Activated CD4-positive, alpha-beta T cell treated with anti-CD3 and anti-CD28 coated beads, Interleukin-2, amount 10 ng/mL, durations not matched to agents 7 days and 5 days (primary cell): ENCODE results near the gene TPK1. TPM values are rescaled to one million over a fixed set of nuclear protein-coding genes. Genes with fewer than 3 reads are reported as not detected.
"Not testable (repeated sequence)": the region's sequence is repeated elsewhere in the genome, so short reads cannot be mapped to it uniquely, and the experiment has no call there.

Source experiments
- CTCF ChIA-PET: fragments of 350-600 bp; sonication (Branson Sonifier 250); formaldehyde crosslinking; loops from one replicate; lab custom pipeline; 2021; ENCODE audit warnings: antibody characterized with exemption; lab: Charles Lee
- POLR2A ChIA-PET: fragments of 350-600 bp; sonication (Branson Sonifier 250); formaldehyde crosslinking; loops from one replicate; lab custom pipeline; 2021; ENCODE audit warnings: antibody characterized with exemption; lab: Charles Lee
- DNase-seq: peaks from one replicate; pipeline ENCODE4 v3.0.0-alpha.2; 2020
- H3K27ac Mint-ChIP-seq: one replicate; pipeline ENCODE4 v1.8.0; 2021; ENCODE audit warnings: mild to moderate bottlenecking, moderate library complexity, mixed read lengths
- H3K27me3 Mint-ChIP-seq: one replicate; pipeline ENCODE4 v1.8.0; 2021; ENCODE audit warnings: mixed read lengths
- H3K36me3 Mint-ChIP-seq: one replicate; pipeline ENCODE4 v1.8.0; 2021; ENCODE audit warnings: low read depth, mixed read lengths
- H3K4me1 Mint-ChIP-seq: one replicate; pipeline ENCODE4 v1.8.0; 2021; ENCODE audit warnings: mixed read lengths
- H3K4me3 Mint-ChIP-seq: one replicate; pipeline ENCODE4 v1.8.0; 2021; ENCODE audit warnings: mild to moderate bottlenecking, moderate library complexity, mixed read lengths
- H3K9me3 Mint-ChIP-seq: one replicate; pipeline ENCODE4 v1.8.0; 2021; ENCODE audit warnings: mixed read lengths
- total RNA-seq, 2 experiments: library from RNA; stranded (reverse); gene quantifications; one replicate each; pipeline ENCODE4 v1.2.3, GENCODE V29; 2021

Gene TPK1
- total RNA-seq, 2 experiments from 2014 or later, result 11.8 to 13.2 TPM

DNA sequence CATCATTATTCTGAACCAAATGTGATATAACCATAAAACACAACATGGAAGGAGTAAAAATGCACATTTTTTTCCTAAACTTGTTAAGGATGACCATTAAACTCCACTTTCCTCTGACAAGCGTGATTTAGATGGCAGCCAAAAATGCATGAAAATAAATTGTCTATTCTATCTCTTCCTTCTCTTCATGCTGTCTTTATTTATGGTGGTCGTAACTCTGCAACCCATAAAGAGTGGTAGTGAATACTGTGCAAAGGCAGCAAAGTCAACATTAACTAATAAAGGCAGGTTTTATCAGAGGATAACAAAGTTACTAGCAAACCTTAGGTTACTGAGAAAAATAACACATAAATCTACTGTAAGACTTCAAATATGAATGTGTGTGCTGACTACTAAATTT is 106.6 kb downstream of the TPK1 start:
- no peaks in the 10 kb centered on the region for H3K36me3 Mint-ChIP-seq
- POLR2A ChIA-PET, result no interaction called here

DNA sequence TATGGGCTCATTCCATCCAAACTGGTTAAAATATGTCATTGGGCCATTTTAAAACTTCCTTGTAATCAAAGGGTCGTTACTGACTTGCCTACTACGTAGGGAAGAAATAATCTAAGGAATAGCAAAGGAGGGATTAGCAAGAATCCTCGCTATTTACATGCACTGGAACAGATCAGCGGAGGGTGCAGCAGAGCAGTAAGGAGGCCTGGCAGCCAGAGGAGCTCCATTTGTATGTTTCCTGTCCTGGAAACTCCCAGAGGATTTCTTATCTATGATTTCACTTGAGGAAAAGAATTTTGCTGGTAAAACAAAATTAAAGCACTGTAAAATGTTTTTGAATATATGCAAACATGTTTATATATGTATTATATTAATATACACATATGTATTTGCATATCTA is 107.3 kb downstream of the TPK1 start:
- no peak overlapping the region for H3K27ac Mint-ChIP-seq
- no peak for DNase-seq
- H3K27me3 Mint-ChIP-seq, result no peaks in the 10 kb centered on the region
- CTCF ChIA-PET, result no interaction called here
- H3K9me3 Mint-ChIP-seq, result no peaks in the 10 kb centered on the region
- no peaks in the 10 kb centered on the region for H3K36me3 Mint-ChIP-seq
- POLR2A ChIA-PET, result no interaction called here
- no peak overlapping the region for H3K4me3 Mint-ChIP-seq
- no peaks in the 10 kb centered on the region for H3K4me1 Mint-ChIP-seq

More for the DNA sequence above, 106.6 kb downstream of the TPK1 start:
- no peak overlapping the region for H3K27ac Mint-ChIP-seq
- no peak for DNase-seq
- no peaks in the 10 kb centered on the region for H3K4me1 Mint-ChIP-seq
- no peak overlapping the region for H3K4me3 Mint-ChIP-seq
- H3K9me3 Mint-ChIP-seq, result no peaks in the 10 kb centered on the region
- CTCF ChIA-PET, result no interaction called here
- H3K27me3 Mint-ChIP-seq, result no peaks in the 10 kb centered on the region

DNA sequence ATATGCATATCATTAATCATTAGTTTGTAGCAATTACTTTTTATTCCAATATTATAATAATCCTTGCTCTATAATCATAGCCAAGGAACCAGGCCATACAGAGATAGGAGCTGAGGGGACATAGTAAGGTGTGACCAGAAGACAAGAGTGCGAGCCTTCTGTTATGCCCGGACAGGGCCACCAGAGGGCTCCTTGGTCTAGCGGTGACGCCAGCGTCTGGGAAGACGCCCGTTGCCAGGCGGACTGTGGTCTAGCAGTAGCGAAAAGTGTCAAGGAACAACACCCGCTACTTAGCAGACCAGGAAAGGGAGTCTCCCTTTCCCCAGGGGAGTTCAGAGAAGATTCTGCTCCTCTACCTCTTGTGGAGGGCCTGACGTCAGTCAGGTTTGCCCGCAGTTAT is 109.0 kb downstream of the TPK1 start:
- H3K27me3 Mint-ChIP-seq, CTCF ChIA-PET, H3K27ac Mint-ChIP-seq, H3K4me3 Mint-ChIP-seq, H3K9me3 Mint-ChIP-seq, H3K4me1 Mint-ChIP-seq, DNase-seq, H3K36me3 Mint-ChIP-seq, POLR2A ChIA-PET: not testable (repeated sequence)

DNA sequence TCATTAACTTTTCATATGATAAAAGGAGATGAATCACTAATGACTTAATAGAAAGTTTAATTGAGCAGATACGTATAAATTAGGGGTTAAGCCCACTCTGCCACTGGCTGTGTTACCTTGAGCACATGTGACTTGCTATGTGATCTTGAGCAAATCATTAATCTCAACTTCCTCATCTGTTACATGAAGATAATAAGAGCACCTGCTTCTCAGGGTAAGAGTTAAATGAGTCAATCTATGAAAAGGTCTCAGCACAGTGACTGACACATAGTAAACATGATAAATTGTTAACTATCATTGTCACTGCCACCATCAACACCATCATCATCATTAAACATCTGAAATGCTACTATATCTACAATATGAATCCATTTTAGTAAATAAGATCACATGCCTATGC is 110.8 kb downstream of the TPK1 start:
- H3K9me3 Mint-ChIP-seq, result no peaks in the 10 kb centered on the region
- DNase-seq, result no peak
- no peaks in the 10 kb centered on the region for H3K27me3 Mint-ChIP-seq
- peaks cover 2% of the 10 kb centered on the region for H3K4me1 Mint-ChIP-seq
- H3K4me3 Mint-ChIP-seq, result no peak overlapping the region
- POLR2A ChIA-PET, result no interaction called here
- H3K36me3 Mint-ChIP-seq, result no peaks in the 10 kb centered on the region
- H3K27ac Mint-ChIP-seq, result no peak overlapping the region
- CTCF ChIA-PET, result no interaction called here

DNA sequence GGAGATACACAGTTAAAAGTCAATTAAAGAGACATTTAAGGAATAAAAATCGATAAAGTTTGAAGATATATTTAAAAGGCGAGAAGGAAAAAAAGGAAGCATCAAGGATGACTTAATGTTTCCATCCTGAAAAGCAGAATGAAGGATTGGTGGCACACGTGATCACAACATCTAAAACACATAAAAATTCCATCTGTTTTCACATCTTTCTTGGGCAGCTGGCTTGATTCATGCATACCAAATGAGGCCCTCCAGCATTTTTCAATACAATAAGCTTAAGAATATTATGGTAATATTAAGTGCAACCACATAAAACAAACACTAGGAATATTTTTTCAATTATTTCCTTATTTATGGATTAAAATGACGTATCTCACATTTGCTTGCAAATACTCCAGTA is 112.6 kb downstream of the TPK1 start:
- Mint-ChIP-seq H3K27ac (no peak overlapping the region), H3K9me3 (peaks cover 6% of the 10 kb centered on the region), H3K27me3 (no peaks in the 10 kb centered on the region), H3K4me1 (peaks cover 2% of the 10 kb centered on the region), H3K36me3 (no peaks in the 10 kb centered on the region), H3K4me3 (no peak overlapping the region)
- no peak for DNase-seq
- ChIA-PET POLR2A (no interaction called here), CTCF (interaction anchor here (1.3 kb wide), 1 partner anchor 9 kb away, joined by 3 read pairs; no protein-coding TSS in a partner anchor)

DNA sequence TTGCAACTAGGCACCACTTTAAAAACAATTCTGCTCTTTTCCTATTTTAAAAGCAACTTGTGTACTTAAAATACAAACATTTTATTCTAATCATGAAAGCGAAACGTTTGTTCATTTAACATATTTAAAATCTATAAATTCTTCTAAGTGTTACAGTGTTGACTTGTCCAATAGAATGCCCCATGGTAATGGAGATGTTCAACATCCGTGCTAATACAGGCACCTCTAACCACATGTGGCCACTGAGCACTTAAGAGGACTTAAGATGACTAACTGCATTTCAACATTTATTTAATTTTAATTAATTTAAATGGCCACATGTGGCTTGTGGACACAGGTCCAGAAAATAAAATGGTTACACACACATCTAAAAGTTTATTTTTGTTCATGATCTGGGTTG is 115.1 kb downstream of the TPK1 start:
- Mint-ChIP-seq H3K27me3 (no peaks in the 10 kb centered on the region), H3K36me3 (no peaks in the 10 kb centered on the region), H3K4me1 (peaks cover 2% of the 10 kb centered on the region), H3K9me3 (peaks cover 11% of the 10 kb centered on the region), H3K4me3 (no peak overlapping the region), H3K27ac (no peak overlapping the region)
- POLR2A ChIA-PET, result no interaction called here
- DNase-seq, result no peak
- CTCF ChIA-PET, result interaction anchor here (1.4 kb wide), 1 partner anchor 361 kb away, joined by 3 read pairs; no protein-coding TSS in a partner anchor

DNA sequence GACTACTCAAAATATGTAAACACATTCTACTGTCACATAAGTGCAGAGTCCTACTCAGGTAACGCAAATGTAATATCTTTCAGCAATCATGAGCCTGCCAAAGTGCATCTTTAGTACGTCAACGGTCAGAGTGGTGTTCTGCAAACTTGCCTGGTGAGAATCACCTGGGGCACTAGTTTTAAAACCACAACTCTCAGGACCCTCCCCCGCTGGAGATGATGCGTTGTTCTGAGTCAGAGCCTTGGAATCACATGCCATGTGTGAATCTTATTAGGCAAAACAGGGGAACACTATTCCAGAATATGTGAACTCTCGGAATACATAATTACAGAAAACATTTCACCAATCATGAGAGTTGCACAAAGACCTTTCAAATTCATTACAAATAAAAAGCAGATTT is 115.7 kb downstream of the TPK1 start:
- Mint-ChIP-seq H3K4me3 (no peak overlapping the region), H3K36me3 (no peaks in the 10 kb centered on the region), H3K4me1 (peaks cover 2% of the 10 kb centered on the region), H3K27ac (no peak overlapping the region), H3K27me3 (no peaks in the 10 kb centered on the region), H3K9me3 (peaks cover 11% of the 10 kb centered on the region)
- ChIA-PET CTCF (interaction anchor here (0.6 kb wide), 1 partner anchor 23 kb away, joined by 3 read pairs; no protein-coding TSS in a partner anchor), POLR2A (no interaction called here)
- no peak for DNase-seq

DNA sequence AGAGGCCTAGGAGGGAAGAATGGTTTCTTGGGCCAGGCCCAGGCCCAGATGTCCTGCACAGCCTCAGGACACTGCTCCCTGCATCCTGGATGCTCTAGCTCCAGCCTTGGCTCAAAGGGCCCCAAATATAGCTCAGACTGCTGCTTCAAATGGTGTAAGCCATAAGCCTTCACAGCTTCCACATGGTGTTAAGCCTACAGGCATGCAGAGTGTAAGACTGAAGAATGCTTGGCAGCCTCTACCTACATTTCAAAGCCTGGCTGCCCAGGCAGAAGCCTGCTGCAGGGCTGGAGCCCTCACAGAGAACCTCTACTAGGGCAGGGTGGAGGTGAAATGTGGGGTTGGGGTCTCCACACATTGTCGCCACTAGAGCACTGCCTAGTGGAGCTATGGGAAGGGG is 118.1 kb downstream of the TPK1 start:
- CTCF ChIA-PET, result interaction anchor here (1.2 kb wide), 1 partner anchor 9 kb away, joined by 3 read pairs; no protein-coding TSS in a partner anchor
- DNase-seq, result no peak

DNA sequence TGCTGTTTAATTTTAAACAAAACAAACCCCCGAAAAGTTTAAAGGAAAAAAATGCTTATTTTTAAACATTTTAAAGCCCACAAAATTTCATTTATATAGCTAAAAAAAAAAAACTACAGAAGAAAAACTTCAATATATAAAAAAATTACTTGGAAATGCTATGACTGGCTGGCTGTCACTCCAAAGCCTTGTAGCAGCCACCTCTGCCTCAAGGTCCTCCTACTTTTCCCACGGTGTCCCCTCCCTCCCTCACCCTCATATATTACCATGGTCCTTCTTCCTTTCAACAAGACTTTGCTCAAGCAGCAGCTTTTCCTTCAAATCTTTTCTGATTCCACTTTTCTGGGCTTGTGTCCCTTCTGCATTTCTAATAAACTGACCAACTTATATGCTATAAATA is 122.0 kb downstream of the TPK1 start:
- Mint-ChIP-seq H3K4me1 (peaks cover 11% of the 10 kb centered on the region), H3K4me3 (no peak overlapping the region), H3K36me3 (no peaks in the 10 kb centered on the region), H3K27me3 (no peaks in the 10 kb centered on the region), H3K27ac (no peak overlapping the region), H3K9me3 (peaks cover 15% of the 10 kb centered on the region)
- CTCF ChIA-PET, result interaction anchor here (1.2 kb wide), 1 partner anchor 9 kb away, joined by 3 read pairs; no protein-coding TSS in a partner anchor
- DNase-seq, result no peak
- POLR2A ChIA-PET, result no interaction called here

More for the DNA sequence above, 118.1 kb downstream of the TPK1 start:
- Mint-ChIP-seq H3K27ac (no peak overlapping the region), H3K4me3 (no peak overlapping the region), H3K9me3 (peaks cover 11% of the 10 kb centered on the region), H3K36me3 (no peaks in the 10 kb centered on the region), H3K27me3 (no peaks in the 10 kb centered on the region), H3K4me1 (peaks cover 7% of the 10 kb centered on the region)
- POLR2A ChIA-PET, result no interaction called here

DNA sequence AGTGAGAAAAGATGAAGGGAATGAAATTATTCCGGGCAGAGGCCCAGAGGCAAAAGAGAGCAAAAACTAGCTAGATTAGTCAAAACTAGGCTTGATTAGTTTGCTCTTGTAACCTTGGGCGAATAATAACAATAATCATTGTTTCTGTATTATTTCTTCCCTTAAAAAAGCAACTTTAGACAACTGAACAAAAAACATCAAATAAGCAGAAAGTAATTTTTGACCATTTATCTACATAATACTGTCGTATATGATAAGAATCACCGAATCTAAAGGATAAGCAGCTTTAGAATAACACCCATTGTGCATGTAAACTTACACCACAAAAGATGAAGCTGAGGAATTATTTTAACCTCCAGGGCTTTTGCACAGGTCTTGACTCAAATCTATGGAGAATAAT is 125.1 kb downstream of the TPK1 start:
- CTCF ChIA-PET, result no interaction called here
- H3K27me3 Mint-ChIP-seq, result no peaks in the 10 kb centered on the region
- POLR2A ChIA-PET, result no interaction called here
- DNase-seq, result no peak
- peaks cover 11% of the 10 kb centered on the region for H3K4me1 Mint-ChIP-seq
- no peak overlapping the region for H3K27ac Mint-ChIP-seq
- no peaks in the 10 kb centered on the region for H3K36me3 Mint-ChIP-seq
- no peak overlapping the region for H3K4me3 Mint-ChIP-seq
- H3K9me3 Mint-ChIP-seq, result peaks cover 4% of the 10 kb centered on the region

DNA sequence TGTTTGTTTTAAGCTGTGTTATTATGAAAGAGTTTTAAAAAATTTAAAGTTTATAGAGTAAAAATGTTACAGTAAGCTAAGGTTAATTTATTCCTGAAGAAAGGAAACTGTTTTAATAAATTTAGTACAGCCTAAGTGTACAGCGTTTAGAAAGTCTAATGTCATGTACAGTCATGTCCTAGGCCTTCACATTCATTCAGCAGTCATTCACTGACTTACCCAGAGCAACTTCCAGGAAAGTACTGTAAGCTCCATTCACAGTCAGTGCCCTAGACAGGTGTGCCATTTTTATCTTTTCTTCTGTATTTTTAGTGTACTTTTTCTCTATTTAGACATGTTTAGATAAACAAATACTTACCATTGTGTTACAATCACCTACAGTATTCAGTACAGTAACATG is 126.8 kb downstream of the TPK1 start:
- no peak overlapping the region for H3K4me3 Mint-ChIP-seq
- peaks cover 11% of the 10 kb centered on the region for H3K4me1 Mint-ChIP-seq
- H3K27ac Mint-ChIP-seq, result no peak overlapping the region
- ChIA-PET CTCF (interaction anchor here (0.6 kb wide), 2 partner anchors 9 to 155 kb away, joined by 3 to 5 read pairs; no protein-coding TSS in a partner anchor), POLR2A (no interaction called here)
- no peaks in the 10 kb centered on the region for H3K36me3 Mint-ChIP-seq
- H3K27me3 Mint-ChIP-seq, result no peaks in the 10 kb centered on the region
- peaks cover 4% of the 10 kb centered on the region for H3K9me3 Mint-ChIP-seq
- no peak for DNase-seq

DNA sequence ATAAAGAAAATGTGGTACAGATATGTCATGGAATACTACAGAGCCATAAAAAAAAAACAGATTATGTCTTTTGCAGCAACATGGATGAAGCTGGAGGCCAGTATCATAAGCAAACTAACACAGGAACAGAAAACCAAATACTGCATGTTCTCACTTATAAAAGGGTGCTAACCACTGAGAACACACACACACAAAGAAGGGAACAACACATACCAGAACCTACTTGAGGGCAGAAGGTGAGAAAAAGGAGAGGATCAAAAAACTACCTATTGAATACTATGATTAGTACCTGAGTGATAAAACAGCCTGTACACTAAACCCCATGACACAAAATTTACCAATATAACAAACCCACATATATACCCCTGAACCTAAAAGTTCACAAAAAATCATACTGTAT is 144.6 kb downstream of the TPK1 start:
- Mint-ChIP-seq H3K27me3 (no peaks in the 10 kb centered on the region), H3K4me3 (no peak overlapping the region), H3K36me3 (no peaks in the 10 kb centered on the region), H3K9me3 (peaks cover 1% of the 10 kb centered on the region), H3K4me1 (no peaks in the 10 kb centered on the region), H3K27ac (no peak overlapping the region)
- ChIA-PET POLR2A (no interaction called here), CTCF (no interaction called here)
- no peak for DNase-seq

DNA sequence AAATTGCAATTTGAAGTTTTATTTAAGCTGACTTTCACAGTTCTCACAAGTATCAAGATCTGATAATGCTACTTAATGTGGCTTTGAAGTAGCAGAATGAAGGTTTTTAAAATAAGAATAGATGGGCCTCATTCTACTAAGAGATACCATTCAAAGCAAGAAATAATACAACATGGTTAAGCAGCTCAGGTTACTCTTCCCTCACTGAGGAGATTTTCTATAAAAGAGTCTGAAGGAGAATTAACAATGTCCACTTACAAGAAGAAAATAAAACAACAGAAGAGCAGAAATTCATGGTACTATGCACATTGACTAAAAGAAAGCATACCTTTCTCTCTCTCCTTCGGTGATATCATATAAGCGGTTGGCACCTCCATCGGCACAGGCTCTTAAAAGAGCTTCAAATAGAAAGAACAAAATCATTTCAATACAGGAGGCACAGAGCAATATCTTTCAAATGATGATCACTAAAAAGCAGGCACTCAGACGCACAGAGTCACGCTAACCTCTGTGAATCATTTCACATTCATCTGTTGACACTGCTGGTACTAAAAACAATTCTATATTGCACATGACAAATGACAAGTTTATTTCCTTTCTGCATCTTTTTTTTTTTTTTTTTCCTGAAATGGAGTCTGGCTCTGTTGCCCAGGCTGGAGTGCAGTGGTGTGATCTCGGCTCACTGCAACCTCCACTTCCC is 153.1 kb downstream of the TPK1 start:
- Mint-ChIP-seq H3K27me3 (no peaks in the 10 kb centered on the region), H3K27ac (no peak overlapping the region), H3K36me3 (no peaks in the 10 kb centered on the region), H3K9me3 (no peaks in the 10 kb centered on the region), H3K4me3 (no peak overlapping the region), H3K4me1 (no peaks in the 10 kb centered on the region)
- no peak for DNase-seq
- ChIA-PET POLR2A (no interaction called here), CTCF (interaction anchor here (0.6 kb wide), 1 partner anchor 9 kb away, joined by 3 read pairs; no protein-coding TSS in a partner anchor)

DNA sequence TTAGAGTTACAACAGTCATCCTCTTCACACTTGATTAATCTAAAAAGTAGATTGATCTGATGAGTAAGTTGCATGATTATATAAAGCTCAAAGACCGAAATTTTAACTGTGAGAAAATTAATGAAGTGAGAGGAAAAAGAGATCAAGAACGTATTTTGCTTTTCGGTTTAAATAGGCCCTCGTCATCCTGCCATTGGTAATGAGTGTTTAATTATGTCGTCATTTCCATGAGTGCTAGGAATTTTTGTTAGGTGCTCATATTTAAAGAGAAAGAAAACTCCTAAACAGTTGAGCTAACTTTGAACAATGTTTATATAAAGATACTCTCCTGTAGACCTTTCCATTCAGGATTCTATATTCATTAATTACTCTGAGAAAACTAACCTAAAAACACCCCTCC is 159.4 kb downstream of the TPK1 start:
- H3K36me3 Mint-ChIP-seq, result no peaks in the 10 kb centered on the region
- H3K4me3 Mint-ChIP-seq, result no peak overlapping the region
- ChIA-PET POLR2A (no interaction called here), CTCF (no interaction called here)
- no peaks in the 10 kb centered on the region for H3K4me1 Mint-ChIP-seq
- DNase-seq, result no peak
- no peaks in the 10 kb centered on the region for H3K27me3 Mint-ChIP-seq
- H3K9me3 Mint-ChIP-seq, result no peaks in the 10 kb centered on the region
- H3K27ac Mint-ChIP-seq, result no peak overlapping the region
